Epithelial cell of prostate (primary cell): ENCODE results near the gene SFR1.

Experiments used
- DNase-seq: peaks from one replicate; pipeline ENCODE4 v3.0.0-alpha.2; 2011; ENCODE audit warnings: low read depth, low spot score
- H3K27ac ChIP-seq: fragments of 450-650 bp; 2 replicates; pipeline ENCODE4 v1.5.1; 2017; ENCODE audit warnings: mild to moderate bottlenecking

SFR1 gene

DNA sequence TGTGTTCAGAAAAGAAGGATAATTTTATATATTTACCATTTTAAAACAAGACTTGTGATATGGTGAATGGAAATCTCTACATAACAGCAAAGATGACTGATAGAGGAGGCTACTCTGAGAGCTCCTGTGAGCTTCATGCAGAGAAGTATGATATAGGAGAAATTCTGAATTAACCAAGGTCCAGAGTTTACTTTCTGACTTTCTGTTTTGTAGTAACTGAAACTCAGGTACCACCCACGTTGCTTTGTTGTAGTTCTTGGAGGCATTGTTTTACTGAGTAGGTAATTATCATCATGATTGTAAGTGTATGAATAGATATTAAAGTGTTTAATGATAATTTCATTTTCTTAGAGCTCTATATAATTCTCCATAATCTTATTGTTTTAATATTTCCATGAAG lies 18.0 kb upstream of the SFR1 start:
- no peak for DNase-seq
- no peak overlapping the region for H3K27ac ChIP-seq

DNA sequence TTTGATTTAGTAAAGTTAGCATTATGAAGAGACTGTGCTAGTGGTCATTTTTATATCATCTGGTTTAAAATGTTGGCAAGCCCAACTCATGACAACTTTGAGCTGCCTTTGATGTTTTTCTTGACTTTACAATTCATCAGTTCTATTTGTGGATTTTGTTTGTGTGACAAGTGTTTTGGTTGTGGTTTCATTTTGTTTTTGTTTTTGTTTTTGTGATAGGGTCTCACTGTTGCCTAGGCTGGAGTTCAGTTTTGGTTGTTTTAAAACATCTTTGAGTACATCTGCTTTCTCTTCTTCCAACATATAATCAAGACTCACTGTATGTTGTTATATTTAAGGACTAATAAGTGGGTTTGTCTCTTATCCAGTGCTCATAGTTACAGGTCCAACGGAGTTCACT lies 17.6 kb upstream of the SFR1 start:
- no peak for DNase-seq
- H3K27ac ChIP-seq: peak overlapping the region; percentile 41

DNA sequence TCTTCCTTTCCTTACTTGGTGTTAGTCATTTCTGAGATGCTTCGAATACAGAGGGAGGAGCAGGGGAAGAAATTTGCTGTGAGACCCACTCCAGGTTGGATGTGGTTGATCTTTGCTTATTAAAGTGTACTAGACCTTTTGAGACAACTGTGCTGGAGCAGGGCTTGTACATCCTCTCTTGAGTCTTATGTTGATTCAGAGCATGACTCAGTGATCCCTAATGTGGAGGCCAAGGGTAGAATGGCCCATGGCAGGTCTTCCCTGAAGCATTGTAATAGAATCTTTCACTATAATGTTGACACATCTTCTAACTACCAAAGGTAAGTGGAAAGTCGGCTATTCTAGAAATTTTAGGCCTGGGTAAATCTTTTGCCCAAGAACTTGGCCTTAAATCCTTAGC lies 17.0 kb upstream of the SFR1 start:
- DNase-seq: peak; percentile 49
- H3K27ac ChIP-seq: peak overlapping the region; percentile 41

DNA sequence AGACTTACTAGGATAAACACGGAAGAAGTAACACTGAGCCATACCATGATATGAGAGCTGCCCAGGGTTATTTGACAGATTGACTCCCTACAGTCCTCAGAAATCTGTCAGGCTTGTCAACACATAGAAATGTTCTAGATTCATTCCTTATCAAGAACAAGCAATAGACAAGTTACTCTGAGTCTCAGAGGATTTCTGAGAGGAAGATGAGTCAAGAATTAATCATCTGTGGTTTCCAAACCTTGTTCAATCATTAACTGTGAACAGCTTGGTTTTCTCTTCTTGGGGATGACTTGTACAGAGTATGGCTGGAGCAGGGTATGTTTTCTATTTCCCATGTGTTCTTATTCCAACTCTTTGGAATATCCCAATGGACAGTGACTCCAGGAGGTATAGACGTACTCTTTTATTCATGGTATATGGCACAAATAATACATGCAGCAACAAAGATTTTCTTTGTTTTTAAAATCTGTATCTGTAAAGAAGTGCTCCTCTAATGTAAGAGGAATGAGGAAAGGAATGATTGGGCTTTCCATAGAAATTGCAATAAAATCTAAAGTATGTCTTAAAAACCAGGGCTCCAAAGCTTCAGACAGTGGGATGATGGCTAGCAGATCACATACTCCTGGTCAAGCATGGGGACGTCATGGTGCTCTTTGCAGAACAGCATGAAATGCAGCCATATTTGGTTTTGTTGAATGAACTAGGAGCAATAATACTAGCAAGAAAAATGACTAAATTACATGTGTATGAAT lies 11.9 kb upstream of the SFR1 start:
- peak; percentile 78 for DNase-seq
- H3K27ac ChIP-seq: peak overlapping the region; percentile 84

DNA sequence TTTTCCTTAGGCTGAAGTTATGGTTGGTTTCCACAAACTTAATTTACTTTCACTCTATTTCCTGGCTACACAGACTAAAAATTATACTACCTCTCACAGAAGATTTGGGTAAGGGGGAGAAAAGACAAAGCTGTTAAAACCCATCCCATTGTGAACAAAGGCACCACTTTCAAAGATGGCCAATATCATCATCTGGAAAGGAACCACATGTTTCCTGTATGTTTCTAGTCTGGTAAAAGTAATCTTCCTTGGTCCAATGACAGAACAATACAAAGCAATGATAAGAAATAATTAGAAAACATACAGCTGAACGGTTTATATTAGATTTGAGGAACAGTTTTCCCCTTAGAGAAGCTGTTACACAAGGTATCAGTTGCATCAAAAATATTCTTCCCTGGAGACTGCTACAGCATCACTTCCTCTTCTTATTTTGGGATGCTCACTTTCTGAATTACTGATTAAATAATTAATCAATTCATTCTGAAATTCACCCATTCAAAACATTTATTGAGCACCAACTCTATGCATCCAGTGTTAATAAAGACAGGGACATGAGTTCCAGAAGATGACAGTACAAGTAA lies 8.5 kb upstream of the SFR1 start:
- DNase-seq: no peak
- H3K27ac ChIP-seq: no peak overlapping the region

DNA sequence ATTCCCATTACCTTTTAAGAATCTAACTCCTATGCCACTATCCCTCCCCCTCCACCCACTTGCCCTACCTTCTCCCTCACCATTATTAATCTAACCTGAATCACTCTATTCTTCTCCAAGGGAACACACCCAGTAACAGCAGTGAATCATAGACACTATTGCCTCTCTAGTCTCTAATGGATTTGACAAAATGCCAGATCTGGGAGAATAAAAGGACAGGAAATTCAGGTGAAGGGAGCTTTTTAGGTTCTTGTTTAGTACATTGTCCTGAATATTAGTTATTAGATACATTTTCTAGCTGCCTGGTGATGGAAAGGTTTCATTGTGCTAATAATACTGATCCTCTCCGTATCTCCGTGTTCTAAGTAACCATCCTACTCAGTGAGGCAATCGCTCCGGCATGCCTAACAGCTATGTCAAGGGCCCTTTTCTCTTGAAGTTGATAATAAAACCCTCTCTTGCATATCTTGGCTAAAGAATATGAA lies 4.1 kb upstream of the SFR1 start:
- H3K27ac ChIP-seq: peak overlapping the region; percentile 98
- peak; percentile 80 for DNase-seq

DNA sequence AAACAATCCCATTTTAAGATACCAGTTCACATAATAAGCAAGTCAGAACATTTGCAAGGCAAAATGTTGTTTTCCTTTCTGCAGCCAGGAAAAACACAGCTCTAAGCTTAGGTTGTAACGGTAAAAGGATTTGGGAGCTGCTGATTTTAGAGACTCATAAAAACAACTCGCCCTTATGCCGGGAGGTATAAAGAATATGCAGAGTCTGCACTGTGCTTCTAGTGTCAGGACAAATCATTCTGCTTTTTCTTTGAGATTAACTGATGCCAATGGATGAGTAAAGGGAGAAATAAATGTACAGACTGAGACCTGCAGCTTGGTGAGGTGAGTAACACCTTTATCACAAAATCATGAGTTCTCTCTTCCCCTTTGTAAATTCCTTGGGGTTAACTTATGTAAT lies 2.0 kb upstream of the SFR1 start:
- DNase-seq: peak; percentile 46

DNA sequence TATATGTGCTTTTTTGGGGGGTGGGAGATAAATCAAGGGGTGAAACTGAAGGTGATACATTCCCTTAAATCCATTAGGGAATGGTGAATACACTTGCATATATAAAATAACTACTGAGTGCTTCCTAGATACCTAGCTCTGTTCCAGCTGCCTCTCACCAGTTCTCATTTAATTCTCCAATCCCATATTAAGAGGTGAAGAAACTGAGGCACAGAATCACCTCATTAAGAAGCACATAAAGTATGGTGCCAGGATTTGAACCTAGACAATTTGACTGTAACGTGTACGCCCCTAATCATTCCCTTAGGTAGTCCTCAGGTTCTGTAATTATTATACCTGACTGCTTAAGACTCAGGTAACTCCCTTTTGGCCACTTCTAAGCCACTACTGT lies 1.5 kb upstream of the SFR1 start:
- peak overlapping the region; percentile 98 for H3K27ac ChIP-seq
- no peak for DNase-seq

More for the DNA sequence above, 2.0 kb upstream of the SFR1 start:
- H3K27ac ChIP-seq: peak overlapping the region; percentile 98

DNA sequence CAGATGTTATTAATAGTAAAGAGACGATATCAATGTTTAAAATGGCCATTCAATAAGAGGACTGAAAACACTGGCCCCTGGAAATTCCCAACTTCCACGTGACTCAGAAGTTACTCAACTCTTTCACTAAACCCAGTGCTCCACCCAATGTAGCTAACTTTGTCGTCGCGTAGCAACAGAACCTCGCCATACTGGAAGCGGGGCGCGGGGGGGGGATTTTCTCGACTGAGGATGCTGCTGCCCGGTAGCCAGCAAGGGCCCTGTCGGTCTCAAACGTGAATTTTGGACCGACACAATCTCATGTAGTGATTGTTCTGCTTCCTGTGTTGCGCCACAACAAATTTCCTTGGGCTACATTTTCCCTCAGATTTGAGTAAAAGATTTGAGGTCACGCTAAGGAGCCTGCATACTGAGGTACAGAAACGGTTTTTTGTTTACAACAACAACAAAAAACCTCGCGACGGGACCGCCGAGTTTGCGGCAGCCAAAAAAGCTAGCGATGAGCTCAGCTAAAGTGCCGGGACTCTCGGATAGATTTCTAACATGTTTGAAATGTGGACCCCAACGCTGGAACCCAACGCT lies 977 bp upstream of the SFR1 start:
- peak; percentile 89 for DNase-seq
- H3K27ac ChIP-seq: peak overlapping the region; percentile 98

DNA sequence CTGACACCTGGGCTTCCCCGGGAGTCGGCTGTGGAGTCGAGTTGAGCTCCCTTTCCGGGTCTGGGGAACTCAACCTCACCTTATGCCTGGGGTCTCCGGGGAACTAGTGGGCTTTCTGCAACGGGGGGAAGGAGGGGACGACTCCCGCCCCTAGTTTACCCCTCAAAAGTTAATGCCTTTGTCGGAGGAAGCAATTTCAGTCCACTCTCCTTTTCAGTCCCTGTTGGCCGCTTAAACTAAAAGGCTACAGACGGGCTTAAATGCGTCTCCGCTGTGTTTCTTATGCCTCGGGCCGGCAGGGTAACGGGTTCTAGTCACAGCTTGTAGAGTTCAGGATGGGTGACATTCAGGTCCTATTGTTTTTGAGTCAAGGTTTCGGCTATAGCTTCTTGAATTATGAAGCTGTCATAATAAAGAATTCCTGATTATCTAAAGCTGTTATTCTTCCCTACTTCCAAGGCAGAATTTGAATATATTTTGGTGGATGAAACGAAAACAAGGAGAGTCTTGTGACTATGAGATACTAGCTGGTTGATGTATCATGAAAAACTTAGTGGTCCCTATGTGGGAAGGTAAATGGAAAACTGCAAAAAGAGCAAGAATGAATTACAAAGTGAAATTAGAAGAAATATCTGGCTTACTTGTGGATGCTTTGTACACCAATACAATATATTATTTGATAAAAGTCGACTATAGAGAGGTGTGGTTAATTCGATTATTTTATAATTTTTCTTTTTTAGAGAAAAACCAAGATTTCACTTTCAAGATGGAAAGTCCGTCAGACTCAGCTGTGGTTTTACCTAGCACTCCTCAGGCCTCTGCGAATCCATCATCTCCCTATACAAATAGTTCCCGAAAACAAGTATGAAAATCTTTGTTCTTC lies 495 bp downstream of the SFR1 start:
- H3K27ac ChIP-seq: peak overlapping the region; percentile 98
- DNase-seq: no peak

DNA sequence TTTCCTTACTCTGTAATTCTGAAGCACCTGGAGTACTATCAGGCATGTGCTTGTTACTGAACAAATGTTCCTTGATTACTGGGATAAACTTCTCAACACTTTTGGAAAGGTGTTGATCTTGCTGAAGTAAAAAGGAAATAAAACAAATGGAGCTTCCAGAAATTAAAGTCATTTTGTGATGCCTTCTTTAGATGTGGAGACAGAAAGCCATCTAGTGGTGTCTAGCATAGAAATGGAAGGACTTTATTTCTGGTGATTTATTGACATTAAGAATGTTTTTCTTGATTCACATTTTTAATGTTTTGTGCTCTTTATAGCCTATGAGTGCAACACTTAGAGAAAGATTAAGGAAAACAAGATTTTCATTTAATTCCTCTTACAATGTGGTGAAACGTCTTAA lies 1.4 kb downstream of the SFR1 start:
- no peak overlapping the region for H3K27ac ChIP-seq
- no peak for DNase-seq

DNA sequence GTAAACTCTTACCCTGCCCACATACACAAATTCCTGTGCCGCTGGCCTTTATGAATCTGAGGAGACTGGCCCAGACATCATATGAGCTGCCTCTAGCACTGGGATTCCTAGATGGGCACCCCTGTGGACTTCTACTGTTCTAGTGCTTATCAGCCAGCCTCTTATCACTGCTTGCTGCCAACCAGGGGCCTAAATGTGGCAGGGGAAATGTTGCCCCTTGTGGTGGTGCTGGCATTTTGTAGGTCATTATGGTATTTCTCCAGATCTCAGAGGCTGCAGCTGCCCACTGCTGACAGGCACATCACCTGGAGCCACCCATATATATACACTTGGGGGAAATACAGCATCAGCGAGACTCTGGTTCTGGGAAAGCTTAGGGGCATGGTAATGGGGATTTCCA lies 5.4 kb downstream of the SFR1 start:
- DNase-seq: no peak
- H3K27ac ChIP-seq: no peak overlapping the region

DNA sequence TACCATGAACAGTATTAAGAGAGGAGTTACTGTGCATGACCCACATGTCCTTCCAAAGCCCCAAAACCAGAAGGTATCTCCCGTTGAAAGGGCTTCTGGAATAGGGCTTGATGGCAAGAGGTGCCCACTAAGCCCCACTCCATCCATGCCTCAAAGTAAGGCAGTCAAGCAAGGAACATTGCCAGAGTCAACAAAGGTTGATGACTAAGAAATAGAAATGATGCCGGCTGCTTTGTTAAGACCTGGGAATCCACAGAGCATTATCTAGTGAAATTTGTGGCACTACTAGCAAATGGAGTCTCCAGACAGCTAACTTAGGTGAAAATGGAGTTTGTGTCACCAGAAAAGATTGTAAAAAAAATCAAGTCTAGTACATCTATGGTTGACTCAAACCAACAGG lies 6.2 kb downstream of the SFR1 start:
- DNase-seq: no peak
- H3K27ac ChIP-seq: no peak overlapping the region

DNA sequence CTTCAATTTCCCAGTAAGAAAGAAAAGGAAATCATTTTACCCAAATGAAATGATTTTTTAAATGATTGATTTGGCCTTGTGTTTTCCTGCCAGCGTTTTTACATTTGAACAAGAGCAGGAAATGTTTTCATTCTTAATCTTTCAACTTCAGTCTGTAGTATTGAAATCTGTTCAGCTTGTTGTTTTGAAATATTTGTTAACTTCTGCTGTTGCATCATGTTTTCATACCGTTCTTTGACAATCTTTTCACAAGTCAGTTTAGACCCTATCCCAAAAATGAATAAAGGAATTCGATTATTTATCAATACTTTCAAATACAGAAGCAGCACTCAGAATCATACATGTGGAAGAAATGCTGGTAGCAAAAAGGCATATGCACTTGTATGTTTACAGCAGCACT lies 8.1 kb downstream of the SFR1 start:
- no peak for DNase-seq
- no peak overlapping the region for H3K27ac ChIP-seq

DNA sequence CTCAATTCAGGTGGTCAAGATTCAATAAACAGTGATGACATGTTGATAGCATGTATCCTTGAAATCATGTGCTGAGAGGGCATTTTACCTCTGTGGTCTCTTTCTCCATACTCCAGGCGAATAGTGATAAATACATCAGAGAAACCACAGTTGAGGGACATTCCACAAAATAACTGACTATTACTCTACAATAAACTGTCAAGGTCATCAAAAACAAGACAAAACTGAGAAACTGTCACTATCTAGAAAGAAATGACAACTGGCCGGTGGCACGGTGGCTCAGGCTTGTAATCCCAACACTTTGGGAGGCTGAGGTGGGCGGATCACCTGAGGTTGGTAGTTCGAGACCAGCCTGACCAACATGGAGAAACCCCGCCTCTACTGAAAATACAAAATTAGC lies 16.2 kb downstream of the SFR1 start:
- H3K27ac ChIP-seq: no peak overlapping the region
- no peak for DNase-seq

DNA sequence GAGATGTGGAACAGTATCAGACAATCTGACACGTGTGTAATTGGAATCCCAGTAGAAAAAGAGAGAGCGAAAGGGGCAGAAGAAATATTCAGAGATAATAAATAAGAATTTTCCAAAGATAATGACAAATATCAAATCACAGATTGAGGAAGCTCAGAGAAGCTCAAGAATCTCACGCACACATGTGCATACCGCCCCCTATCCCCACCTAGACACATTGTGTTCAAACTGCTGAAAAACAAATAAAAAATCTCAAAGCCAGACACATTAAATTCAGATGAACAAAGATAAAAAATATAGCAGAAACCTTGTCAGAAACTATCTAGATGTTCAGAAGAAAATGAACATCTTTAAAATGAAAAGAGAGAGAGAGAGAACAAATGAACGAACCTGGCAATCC lies 17.2 kb downstream of the SFR1 start:
- H3K27ac ChIP-seq: no peak overlapping the region
- DNase-seq: no peak

DNA sequence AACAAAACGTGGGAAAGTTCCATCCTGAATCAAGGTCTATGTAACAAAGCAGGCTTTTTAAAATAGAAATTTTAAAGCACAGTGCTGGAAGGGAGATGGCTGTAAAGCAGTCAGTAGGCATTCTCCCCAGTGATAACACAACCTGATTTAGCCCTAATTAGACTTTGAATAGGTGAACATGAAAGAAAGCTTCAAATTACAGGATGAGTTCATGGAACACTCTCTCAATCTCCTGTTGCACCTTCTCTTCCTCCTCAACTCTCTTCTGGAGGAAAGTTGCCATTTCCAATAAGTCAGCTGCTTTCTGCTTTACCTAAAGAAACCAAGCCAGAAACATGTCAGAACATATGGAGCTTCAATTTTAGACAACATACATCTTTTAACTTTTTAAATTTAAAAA lies 20.1 kb downstream of the SFR1 start:
- H3K27ac ChIP-seq: no peak overlapping the region
- no peak for DNase-seq

DNA sequence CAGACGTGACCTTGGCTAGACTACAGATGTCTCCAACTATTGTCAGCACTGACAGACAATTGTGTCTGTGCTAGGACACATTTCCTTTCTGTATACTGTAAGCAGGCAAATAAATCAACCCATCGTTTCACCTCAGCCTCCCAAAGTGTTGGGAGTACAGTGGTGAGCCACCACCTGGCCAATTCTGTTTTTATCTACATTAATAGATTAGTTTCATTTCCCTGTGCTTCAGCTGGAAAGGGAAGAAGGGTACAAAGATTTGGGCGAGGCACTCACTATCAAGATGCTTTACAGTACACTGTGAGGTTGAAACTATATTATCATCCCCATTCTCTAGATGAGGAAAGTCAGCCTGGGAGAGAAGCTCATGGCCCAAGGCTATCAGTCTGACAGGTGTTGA lies 21.9 kb downstream of the SFR1 start:
- H3K27ac ChIP-seq: no peak overlapping the region
- no peak for DNase-seq

DNA sequence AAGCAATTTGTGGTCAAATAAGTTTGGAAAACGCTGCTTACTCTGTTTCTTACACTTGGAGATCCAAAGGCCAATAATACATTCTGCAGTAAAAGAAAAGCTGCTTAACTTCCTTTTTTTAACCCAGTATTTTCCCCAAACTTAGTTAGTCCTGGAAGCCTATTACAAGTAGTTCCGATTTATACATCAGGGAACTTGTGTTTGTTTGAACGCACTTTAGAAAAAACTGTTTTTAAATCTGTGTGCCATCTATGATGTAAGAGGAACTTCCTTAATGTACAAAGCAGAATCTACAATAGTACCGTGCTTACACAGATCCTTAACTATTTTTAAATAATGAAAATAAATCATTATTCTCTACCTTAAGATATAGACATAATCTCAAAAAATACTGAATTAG lies 23.0 kb downstream of the SFR1 start:
- no peak for DNase-seq
- H3K27ac ChIP-seq: no peak overlapping the region

DNA sequence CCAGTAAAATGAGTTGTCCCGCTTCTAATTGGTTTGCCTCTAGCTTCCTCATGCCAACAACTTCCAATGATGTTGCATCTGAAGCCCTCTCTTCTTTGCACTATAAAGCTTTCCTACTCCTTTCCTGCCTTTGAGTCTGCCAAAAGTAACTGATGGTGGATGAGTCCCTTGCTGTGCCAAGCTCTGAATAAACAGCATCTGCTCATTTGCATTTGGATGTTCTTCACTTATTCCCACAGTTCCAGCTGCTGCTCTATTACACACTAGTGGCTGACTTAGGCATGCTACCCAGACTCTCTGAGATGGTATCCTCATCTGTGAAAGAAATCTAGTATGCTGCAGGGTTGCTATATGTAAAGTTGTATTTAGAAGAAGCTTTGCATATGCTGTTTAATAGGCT lies 24.9 kb downstream of the SFR1 start:
- H3K27ac ChIP-seq: no peak overlapping the region
- DNase-seq: no peak

DNA sequence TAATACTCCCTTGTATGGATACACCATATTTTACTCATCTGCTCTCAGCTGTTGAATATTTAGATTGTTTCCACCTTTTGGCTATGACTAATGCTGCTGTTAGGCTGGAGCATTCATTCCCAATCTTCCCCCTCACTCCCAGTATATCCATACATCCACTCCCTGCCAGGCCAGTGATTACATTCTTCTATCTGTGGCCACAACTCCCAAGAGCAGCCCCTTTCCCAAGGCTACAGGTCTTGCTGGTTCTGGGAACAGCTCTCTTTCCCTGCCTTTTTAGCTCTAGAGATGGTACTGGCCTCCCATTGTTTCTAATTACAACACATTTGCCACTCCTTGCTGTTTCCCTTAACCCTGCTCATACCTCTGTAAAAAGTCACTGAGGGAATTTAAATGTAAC lies 28.2 kb downstream of the SFR1 start:
- no peak for DNase-seq
- H3K27ac ChIP-seq: peak overlapping the region; percentile 14
